ENCODE measurements around the gene ARMH1.

ARMH1 gene

GRCh38 chr1:44700573-44700972 lies 26.1 kb downstream of the ARMH1 start:
- Histone ChIP-seq H3K27ac (ENCODE audit: low read length) (no peak overlapping the region), H3K79me2 (ENCODE audit: insufficient read depth, low read length) (no peaks in the 10 kb centered on the region), H3K36me3 (ENCODE audit: insufficient read depth, low read length) (no peaks in the 10 kb centered on the region), H2AFZ (ENCODE audit: low read depth, low read length) (no peak overlapping the region), H3K9ac (ENCODE audit: low read depth, low read length) (no peak overlapping the region), H3K4me3 (ENCODE audit: low read depth in 1 of 2, low read length in 2 of 2) (no peak overlapping the region), H3K4me1 (ENCODE audit: insufficient read depth, low read length) (no peaks in the 10 kb centered on the region), H3K9me3 (ENCODE audit: insufficient read depth, low read length, severe bottlenecking) (no peaks in the 10 kb centered on the region), H3K4me2 (ENCODE audit: insufficient read depth, low read length) (no peak overlapping the region), H4K20me1 (ENCODE audit: insufficient read depth, low read length) (no peaks in the 10 kb centered on the region), H3K27me3 (ENCODE audit: insufficient read depth, low read length, poor library complexity) (peaks cover 9% of the 10 kb centered on the region)
- TF ChIP-seq, protein P1, sequence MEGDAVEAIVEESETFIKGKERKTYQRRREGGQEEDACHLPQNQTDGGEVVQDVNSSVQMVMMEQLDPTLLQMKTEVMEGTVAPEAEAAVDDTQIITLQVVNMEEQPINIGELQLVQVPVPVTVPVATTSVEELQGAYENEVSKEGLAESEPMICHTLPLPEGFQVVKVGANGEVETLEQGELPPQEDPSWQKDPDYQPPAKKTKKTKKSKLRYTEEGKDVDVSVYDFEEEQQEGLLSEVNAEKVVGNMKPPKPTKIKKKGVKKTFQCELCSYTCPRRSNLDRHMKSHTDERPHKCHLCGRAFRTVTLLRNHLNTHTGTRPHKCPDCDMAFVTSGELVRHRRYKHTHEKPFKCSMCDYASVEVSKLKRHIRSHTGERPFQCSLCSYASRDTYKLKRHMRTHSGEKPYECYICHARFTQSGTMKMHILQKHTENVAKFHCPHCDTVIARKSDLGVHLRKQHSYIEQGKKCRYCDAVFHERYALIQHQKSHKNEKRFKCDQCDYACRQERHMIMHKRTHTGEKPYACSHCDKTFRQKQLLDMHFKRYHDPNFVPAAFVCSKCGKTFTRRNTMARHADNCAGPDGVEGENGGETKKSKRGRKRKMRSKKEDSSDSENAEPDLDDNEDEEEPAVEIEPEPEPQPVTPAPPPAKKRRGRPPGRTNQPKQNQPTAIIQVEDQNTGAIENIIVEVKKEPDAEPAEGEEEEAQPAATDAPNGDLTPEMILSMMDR (IDR thresholded peaks at IDR 0.05; ENCODE audit: borderline replicate concordance, extremely low read depth, low read length, poor library complexity, severe bottlenecking), result no peak
- TF ChIP-seq EZH2 (IDR thresholded peaks at IDR 0.05; ENCODE audit: borderline replicate concordance, low read depth, low read length, severe bottlenecking), result no peak
- no peak for ATAC-seq (ENCODE audit: insufficient read depth, low read depth)
- DNase-seq, result no peak

DNA sequence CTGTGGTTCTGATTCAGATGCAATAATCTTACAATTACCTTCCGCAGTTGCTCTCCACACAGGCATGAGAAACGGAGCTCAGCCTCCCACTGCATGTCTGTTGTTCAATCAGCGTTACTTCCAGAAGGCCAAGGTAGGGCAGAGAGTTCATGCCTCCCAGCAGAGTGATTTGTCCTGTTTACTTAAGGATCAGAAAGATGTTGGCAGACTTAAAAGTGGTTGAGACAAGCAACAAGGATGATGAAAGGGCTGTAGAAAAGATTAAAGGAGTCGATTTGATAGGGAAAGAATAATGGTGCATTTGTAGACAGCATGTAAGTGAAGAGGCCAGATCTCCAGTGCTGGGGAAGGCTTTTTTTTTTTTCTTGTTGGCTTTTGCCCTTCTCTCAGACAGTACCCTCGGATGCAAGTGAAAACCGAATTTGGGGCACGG lies 26.6 kb downstream of the ARMH1 start:
- no peaks in the 10 kb centered on the region for H3K9me3 ChIP-seq (ENCODE audit: insufficient read depth, low read length, severe bottlenecking)
- H3K4me2 ChIP-seq (ENCODE audit: insufficient read depth, low read length), result no peak overlapping the region
- H3K4me3 ChIP-seq (ENCODE audit: low read depth in 1 of 2, low read length in 2 of 2), result no peak overlapping the region
- no peaks in the 10 kb centered on the region for H3K79me2 ChIP-seq (ENCODE audit: insufficient read depth, low read length)
- no peak overlapping the region for H3K27ac ChIP-seq (ENCODE audit: low read length)
- TF ChIP-seq, protein P1 (IDR thresholded peaks at IDR 0.05; ENCODE audit: borderline replicate concordance, extremely low read depth, low read length, poor library complexity, severe bottlenecking), result no peak
- TF ChIP-seq EZH2 (IDR thresholded peaks at IDR 0.05; ENCODE audit: borderline replicate concordance, low read depth, low read length, severe bottlenecking), result no peak
- no peak for DNase-seq
- no peak overlapping the region for H3K9ac ChIP-seq (ENCODE audit: low read depth, low read length)
- no peaks in the 10 kb centered on the region for H3K36me3 ChIP-seq (ENCODE audit: insufficient read depth, low read length)
- H3K27me3 ChIP-seq (ENCODE audit: insufficient read depth, low read length, poor library complexity), result peaks cover 9% of the 10 kb centered on the region
- H4K20me1 ChIP-seq (ENCODE audit: insufficient read depth, low read length), result no peaks in the 10 kb centered on the region
- no peaks in the 10 kb centered on the region for H3K4me1 ChIP-seq (ENCODE audit: insufficient read depth, low read length)
- H2AFZ ChIP-seq (ENCODE audit: low read depth, low read length), result no peak overlapping the region
- no peak for ATAC-seq (ENCODE audit: insufficient read depth, low read depth)

GRCh38 chr1:44705470-44705869 lies 31.0 kb downstream of the ARMH1 start:
- no peaks in the 10 kb centered on the region for H4K20me1 ChIP-seq (ENCODE audit: insufficient read depth, low read length)
- H3K4me3 ChIP-seq (ENCODE audit: low read depth in 1 of 2, low read length in 2 of 2), result no peak overlapping the region
- H3K27me3 ChIP-seq (ENCODE audit: insufficient read depth, low read length, poor library complexity), result no peaks in the 10 kb centered on the region
- ATAC-seq (ENCODE audit: insufficient read depth, low read depth) (no peak), DNase-seq (no peak)
- H3K4me1 ChIP-seq (ENCODE audit: insufficient read depth, low read length), result peaks cover 4% of the 10 kb centered on the region; the same call in 1 of the 2 replicates
- no peaks in the 10 kb centered on the region for H3K36me3 ChIP-seq (ENCODE audit: insufficient read depth, low read length)
- H3K27ac ChIP-seq (ENCODE audit: low read length), result no peak overlapping the region
- H3K79me2 ChIP-seq (ENCODE audit: insufficient read depth, low read length), result no peaks in the 10 kb centered on the region
- no peaks in the 10 kb centered on the region for H3K9me3 ChIP-seq (ENCODE audit: insufficient read depth, low read length, severe bottlenecking)
- H2AFZ ChIP-seq (ENCODE audit: low read depth, low read length), result no peak overlapping the region
- H3K9ac ChIP-seq (ENCODE audit: low read depth, low read length), result no peak overlapping the region
- TF ChIP-seq, protein P1 (IDR thresholded peaks at IDR 0.05; ENCODE audit: borderline replicate concordance, extremely low read depth, low read length, poor library complexity, severe bottlenecking), result no peak
- no peak overlapping the region for H3K4me2 ChIP-seq (ENCODE audit: insufficient read depth, low read length)

GRCh38 chr1:44705938-44706337 lies 31.4 kb downstream of the ARMH1 start:
- no peak overlapping the region for H2AFZ ChIP-seq (ENCODE audit: low read depth, low read length)
- H3K36me3 ChIP-seq (ENCODE audit: insufficient read depth, low read length), result no peaks in the 10 kb centered on the region
- no peaks in the 10 kb centered on the region for H3K27me3 ChIP-seq (ENCODE audit: insufficient read depth, low read length, poor library complexity)
- TF ChIP-seq, protein P1 (IDR thresholded peaks at IDR 0.05; ENCODE audit: borderline replicate concordance, extremely low read depth, low read length, poor library complexity, severe bottlenecking), result no peak
- no peak for TF ChIP-seq EZH2 (IDR thresholded peaks at IDR 0.05; ENCODE audit: borderline replicate concordance, low read depth, low read length, severe bottlenecking)
- DNase-seq (no peak), ATAC-seq (ENCODE audit: insufficient read depth, low read depth) (no peak)
- H3K4me2 ChIP-seq (ENCODE audit: insufficient read depth, low read length), result no peak overlapping the region
- no peaks in the 10 kb centered on the region for H3K79me2 ChIP-seq (ENCODE audit: insufficient read depth, low read length)
- H3K27ac ChIP-seq (ENCODE audit: low read length), result no peak overlapping the region
- H3K4me1 ChIP-seq (ENCODE audit: insufficient read depth, low read length), result peaks cover 4% of the 10 kb centered on the region; the same call in 1 of the 2 replicates
- H3K9me3 ChIP-seq (ENCODE audit: insufficient read depth, low read length, severe bottlenecking), result no peaks in the 10 kb centered on the region
- H3K9ac ChIP-seq (ENCODE audit: low read depth, low read length), result no peak overlapping the region
- H4K20me1 ChIP-seq (ENCODE audit: insufficient read depth, low read length), result no peaks in the 10 kb centered on the region
- H3K4me3 ChIP-seq (ENCODE audit: low read depth in 1 of 2, low read length in 2 of 2), result no peak overlapping the region

Measured in DND-41 (cell line).